HG03565 (cell line): ENCODE data around the gene ROBO4.

Source experiments
- ATAC-seq: cut with Tn5 transposase; IDR thresholded peaks from one replicate; pipeline ENCODE4 v1.9.1; 2021; ENCODE audit warnings: mild to moderate bottlenecking, moderate library complexity; ENCODE audit not compliant: unreplicated experiment

Gene ROBO4

GRCh38 chr11:124875401-124875800, 22.3 kb downstream of the ROBO4 start:
- no peak for ATAC-seq

GRCh38 chr11:124874571-124875255, 23.0 kb downstream of the ROBO4 start:
- ATAC-seq = no peak

- ATAC-seq = no peak
Measured at GRCh38 chr11:124873951-124874350, 23.7 kb downstream of the ROBO4 start.

GRCh38 chr11:124872741-124873140, 24.9 kb downstream of the ROBO4 start:
- no peak for ATAC-seq

DNA sequence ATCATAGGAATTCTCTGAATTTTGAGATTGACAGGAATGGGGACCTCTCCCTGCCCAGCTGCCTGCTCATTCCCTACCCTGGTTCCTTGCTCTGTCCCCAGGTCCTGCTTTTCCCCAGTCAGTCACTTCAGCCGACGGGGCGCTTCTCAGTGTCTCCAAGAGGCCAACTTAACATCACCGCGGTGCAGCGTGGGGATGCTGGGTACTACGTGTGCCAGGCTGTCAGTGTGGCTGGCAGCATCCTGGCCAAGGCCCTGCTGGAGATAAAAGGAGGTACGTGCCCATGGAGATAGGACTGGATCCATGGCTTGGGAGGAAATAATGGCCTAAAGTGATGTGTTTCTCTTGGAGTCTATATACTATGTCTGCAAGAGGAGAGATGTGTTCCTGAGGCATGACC, 25.4 kb downstream of the ROBO4 start:
- no peak for ATAC-seq

DNA sequence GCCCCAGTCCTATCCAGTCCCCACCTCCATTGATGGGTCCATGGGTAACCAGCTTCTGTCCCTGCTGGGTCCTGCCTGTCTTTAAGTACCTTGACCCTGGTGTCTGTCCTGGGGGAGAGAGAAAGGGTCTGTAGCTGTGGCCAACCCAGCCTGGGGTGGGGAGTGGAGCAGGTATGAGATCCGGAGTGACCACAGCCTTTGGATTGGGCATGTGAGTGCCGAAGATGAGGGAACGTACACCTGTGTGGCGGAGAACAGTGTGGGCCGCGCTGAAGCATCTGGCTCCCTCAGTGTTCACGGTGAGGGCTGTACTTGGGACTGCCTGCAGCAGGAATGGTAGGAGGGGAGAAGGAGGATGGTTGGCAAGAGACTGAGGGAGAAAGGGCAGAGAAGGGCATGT, 27.2 kb downstream of the ROBO4 start:
- no peak for ATAC-seq

DNA sequence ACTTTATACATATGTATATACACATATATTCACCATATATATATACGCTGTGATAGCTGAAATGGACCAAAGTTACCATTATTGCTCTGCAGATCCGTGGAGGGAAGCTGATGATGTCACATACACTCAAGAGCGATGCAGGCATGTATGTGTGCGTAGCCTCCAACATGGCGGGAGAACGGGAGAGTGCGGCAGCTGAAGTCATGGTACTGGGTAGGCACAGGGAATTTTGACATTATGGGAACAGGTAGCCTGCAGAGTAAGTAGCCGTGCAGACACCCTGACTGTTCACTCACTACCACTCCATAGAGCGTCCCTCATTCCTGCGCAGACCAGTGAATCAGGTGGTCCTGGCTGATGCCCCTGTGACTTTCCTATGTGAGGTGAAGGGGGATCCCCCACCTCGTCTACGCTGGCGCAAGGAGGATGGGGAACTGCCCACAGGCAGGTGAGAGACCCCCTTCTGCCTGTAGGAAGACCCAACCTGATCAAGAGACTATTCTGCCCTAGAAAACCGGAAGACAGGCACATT, 27.7 kb downstream of the ROBO4 start:
- ATAC-seq = no peak

- ATAC-seq = no peak
Measured at GRCh38 chr11:124869331-124869730, 28.3 kb downstream of the ROBO4 start.

GRCh38 chr11:124868331-124869274, 29.1 kb downstream of the ROBO4 start:
- no peak for ATAC-seq

- no peak for ATAC-seq
Measured at GRCh38 chr11:124867700-124868099, 30.0 kb downstream of the ROBO4 start.

DNA sequence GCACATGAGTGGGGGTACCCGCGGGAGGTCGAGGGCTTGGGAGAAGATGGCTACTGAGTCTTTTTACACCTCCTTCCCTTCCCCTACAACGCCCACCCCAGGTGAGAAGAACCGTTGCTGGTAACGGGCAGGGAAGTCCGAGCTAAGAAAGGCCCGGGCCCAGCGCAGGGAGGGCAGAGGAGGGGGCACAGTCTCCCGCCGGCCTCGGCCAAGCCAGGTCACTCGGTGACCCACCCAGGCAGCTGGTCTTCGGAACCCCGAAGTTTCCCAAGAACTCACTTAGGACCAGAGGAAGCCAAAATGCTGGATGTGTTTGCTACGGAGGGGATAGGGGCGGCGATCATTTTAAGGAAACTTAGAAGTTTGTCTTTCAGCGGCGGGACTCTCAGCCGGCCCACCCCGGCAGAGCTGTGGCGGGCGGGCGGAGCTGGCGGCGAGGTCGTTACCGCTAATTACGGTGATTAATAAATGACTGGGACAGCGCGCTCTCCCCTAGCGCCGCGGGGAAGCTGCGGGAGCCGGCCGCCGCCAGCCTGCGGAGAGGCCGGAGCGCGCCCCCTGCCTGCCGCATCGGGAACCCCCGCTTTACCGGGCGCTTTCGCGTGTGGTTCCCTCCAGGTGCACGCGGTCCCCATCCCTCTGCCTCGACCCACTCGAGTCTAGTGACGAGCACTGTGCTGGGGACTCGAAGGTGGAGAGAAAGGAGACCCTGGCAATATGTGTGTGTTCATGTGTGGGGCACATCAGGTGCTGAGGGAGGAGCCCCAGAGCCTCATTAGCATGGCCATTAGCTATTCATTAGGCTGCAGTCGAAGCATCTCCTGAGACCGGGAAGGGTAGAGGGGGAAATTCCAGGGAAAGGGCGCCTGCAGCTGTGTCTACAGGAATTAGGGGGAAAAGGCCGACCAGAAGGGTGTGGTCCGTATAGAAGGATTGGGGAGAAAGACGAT, 31.5 kb downstream of the ROBO4 start:
- no peak for ATAC-seq

- no peak for ATAC-seq
Measured at GRCh38 chr11:124865181-124865901, 32.3 kb downstream of the ROBO4 start, which contains the start of gene ROBO3. Gene ROBO3, plus strand, starts transcription at chr11:124865432. Its CDS starts 146 bp downstream, at chr11:124865578.

- no peak for ATAC-seq
Measured at GRCh38 chr11:124864892-124865180, 32.8 kb downstream of the ROBO4 start.

- no peak for ATAC-seq
Measured at GRCh38 chr11:124864176-124864891, 33.3 kb downstream of the ROBO4 start.

- ATAC-seq = no peak
Measured at GRCh38 chr11:124863826-124864165, 33.9 kb downstream of the ROBO4 start.

DNA sequence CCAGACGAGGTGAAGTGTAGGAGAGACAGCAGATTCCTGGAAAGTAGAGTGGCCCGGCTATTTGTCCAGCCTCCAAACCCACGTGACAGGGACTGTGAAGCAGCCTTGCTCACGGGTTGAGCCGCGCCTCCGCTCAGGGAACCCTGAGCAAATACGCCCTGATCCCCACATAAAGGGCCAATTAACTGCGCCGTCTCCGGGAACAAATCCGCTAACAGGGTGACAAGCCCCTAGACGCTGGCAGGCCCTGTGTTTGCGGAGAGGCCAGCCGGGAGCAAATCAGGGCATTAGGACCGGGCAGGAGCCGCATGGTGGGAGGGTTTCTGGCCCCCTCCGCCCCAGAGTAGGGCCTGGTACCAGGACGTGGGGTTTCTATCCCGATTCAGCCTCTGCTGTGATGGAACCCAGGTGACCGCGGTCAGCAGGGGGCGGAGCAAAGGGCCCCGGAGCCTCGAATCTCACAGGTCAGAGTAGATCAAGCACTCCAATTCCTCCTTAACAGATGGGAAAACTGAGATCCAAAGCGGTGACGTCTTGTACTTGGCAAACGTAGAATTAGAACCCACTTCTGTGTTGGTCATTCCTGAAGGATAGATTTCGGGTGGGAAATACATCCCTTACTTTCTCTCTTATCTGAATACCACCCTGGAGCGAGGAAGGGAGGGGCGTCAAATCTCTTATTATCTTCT, 34.4 kb downstream of the ROBO4 start:
- no peak for ATAC-seq

DNA sequence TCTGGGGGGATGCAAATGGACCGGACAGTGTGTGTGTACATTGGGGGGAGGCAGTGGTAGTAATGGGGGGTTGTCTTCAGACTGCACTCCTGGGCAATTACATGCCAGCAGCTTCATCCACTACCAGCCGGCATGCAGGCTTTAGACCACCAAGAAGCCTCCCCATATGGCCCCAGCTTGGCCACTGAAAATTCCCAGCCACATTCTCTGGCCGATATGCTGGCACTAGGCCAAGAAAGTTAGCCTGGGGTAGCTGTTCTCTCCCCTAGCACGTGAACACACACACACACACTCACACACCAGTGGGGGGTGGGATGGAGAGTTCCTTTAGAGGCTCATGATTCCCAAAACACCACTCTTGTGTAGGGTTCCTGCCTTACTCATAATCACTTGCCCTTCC, 36.0 kb downstream of the ROBO4 start:
- no peak for ATAC-seq

- no peak for ATAC-seq
Measured at GRCh38 chr11:124859171-124859570, 38.5 kb downstream of the ROBO4 start.

DNA sequence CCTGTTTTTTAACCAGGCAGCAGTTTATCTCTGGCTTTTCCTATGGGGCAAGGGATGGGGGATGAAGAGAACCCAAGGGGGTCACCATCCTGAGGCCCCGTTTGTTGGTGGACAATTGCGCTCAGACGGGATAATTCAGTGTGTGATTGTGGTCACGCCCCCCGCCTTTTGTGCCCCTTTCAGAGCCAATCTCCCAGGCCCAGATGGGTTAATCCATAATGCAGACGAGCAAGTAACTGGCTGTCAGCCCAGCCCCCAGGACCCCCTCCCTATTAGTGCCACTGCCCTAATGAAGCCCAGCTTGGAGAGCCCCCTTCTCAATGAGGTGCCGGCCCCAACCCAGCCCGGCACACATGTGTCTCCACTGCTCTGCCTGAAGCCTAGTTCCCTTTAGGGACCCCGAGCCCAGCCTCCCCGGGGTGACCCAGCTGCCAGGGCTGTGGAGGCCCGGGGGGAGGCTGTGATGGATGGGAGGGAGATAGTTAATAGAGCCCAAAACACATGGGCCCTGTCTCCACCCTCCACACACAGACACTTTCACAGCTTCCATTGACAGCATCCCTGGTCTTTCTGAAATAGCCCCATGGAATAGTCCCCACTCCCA, 51.5 kb downstream of the ROBO4 start:
- ATAC-seq = no peak
